Psoas muscle (tissue), 8 donors: Measurements from ENCODE around the gene TIMM29. TPM values are rescaled to one million over a fixed set of nuclear protein-coding genes. Genes with fewer than 3 reads are reported as not detected.

Experiments
- ATAC-seq, 4 donors: fragments of 200-7000 bp; cut with Tn5 transposase; one replicate each; pipeline ENCODE4 v1.9.1; 2020; ENCODE audit warnings: moderate library complexity in 3 of 4, mild to moderate bottlenecking in 2 of 4
- DNase-seq, 2 donors: peaks; one replicate each; pipeline ENCODE4 v3.0.0-alpha.2; 2020
- H3K27ac ChIP-seq: fragments of 200-600 bp; one replicate; pipeline ENCODE4 v1.8.0; 2022
- H3K27me3 ChIP-seq, 3 donors: fragments of 200-600 bp in 1 of 3; one replicate each; pipeline versions ENCODE4 v1.6.1 to v1.8.0; 2013 to 2022; ENCODE audit warnings: low read length in 2 of 3, mild to moderate bottlenecking in 2 of 3, moderate library complexity in 1 of 3; ENCODE audit not compliant: insufficient read depth in 3 of 3
- H3K36me3 ChIP-seq, 2 donors: fragments of 200-600 bp in 1 of 2; one replicate each; pipeline versions ENCODE4 v1.6.1 to v1.8.0; 2013 to 2022; ENCODE audit warnings: low read depth in 1 of 2, mild to moderate bottlenecking in 1 of 2, moderate library complexity in 1 of 2; ENCODE audit not compliant: insufficient read depth in 1 of 2
- H3K4me1 ChIP-seq: fragments of 200-600 bp; one replicate; pipeline ENCODE4 v1.8.0; 2022
- H3K4me3 ChIP-seq: fragments of 200-600 bp; one replicate; pipeline ENCODE4 v1.8.0; 2022; ENCODE audit warnings: mild to moderate bottlenecking
- H3K9me3 ChIP-seq: fragments of 200-600 bp; one replicate; pipeline ENCODE4 v1.8.0; 2022
- CTCF ChIP-seq: fragments of 200-600 bp; IDR thresholded peaks from one replicate; pipeline ENCODE4 v1.8.0; 2022; ENCODE audit warnings: antibody characterized with exemption
- WGBS, 3 donors: extraction: QIAGEN DNeasy Blood & Tissue Kit; methylation state at CpG; one replicate each; pipeline versions ENCODE4 v1.1.6 to v1.1.7; 2013; 5-methylcytosine and 5-hydroxymethylcytosine counted together
- intact Hi-C, 2 donors: fragments of 100-400 bp; cut with DNase I; formaldehyde crosslinking; loops; one replicate each; pipeline versions ENCODE4 v1.11.0 to v1.14.2; 2022
- polyA plus RNA-seq, 3 donors: library from polyadenylated mRNA; stranded (reverse); fragments of 200-250 nt; gene quantifications; one replicate each; pipeline ENCODE4 v1.2.3, GENCODE V29; 2013
- total RNA-seq, 4 donors: library from RNA; stranded (reverse); fragmentation: NEBNext Ultra II Directional in 2 of 4; extraction: Animal tissue kit (Norgen Biotek cat#: 25700) in 2 of 4; gene quantifications; one replicate each; pipeline versions ENCODE4 v1.2.1 to v1.2.4, GENCODE V29; 2021 to 2023
- donor health status: healthy with polysubstance abuse.
- donor health status: DM: no; HTN: no; CAD: no; lungs with moderate emphysema.
- donor health status: Bipolar disorder and iron deficiency.
- donor health status: healthy.
- donor health status: DM: yes; HTN: yes; CAD: no.
- donor health status: DM: no; HTN: no; CAD: no.
- donor health status: DM: no; HTN: no; CAD: no.
- donor health status: DM: yes; HTN: yes; CAD: no.

TIMM29 gene
- total and polyA plus RNA-seq, 7 donors, result 12.9 to 29.0 (median 18.3) TPM

- TF ChIP-seq CTCF, result no peak
- 58 to 69% (median 66%) methylated on average over 19 to 20 of the region's 20 CpGs for WGBS, 3 donors
- no peaks in the 10 kb centered on the region for H3K9me3 ChIP-seq
- H3K27ac ChIP-seq, result peak overlapping the region; percentile 71
- H3K36me3 ChIP-seq, result no peaks in the 10 kb centered on the region
- no peak overlapping the region for H3K4me3 ChIP-seq
- peaks cover 69% of the 10 kb centered on the region for H3K4me1 ChIP-seq
- ATAC-seq (no peak), DNase-seq (no peak)
- H3K27me3 ChIP-seq, result no peaks in the 10 kb centered on the region
- intact Hi-C loops, result no loop called here
Observed at GRCh38 chr19:10885201-10886169, 43.1 kb upstream of the TIMM29 start.

GRCh38 chr19:10887616-10888367 is 40.8 kb upstream of the TIMM29 start:
- H3K27me3 ChIP-seq, result no peaks in the 10 kb centered on the region
- 67 to 80% (median 71%) methylated on average over 9 of the region's 9 CpGs for WGBS, 3 donors
- ATAC-seq (peak in 2 of 4 donors; percentile 22 to 24), DNase-seq (no peak)
- H3K27ac ChIP-seq, result peak overlapping the region; percentile 64
- peaks cover 66% of the 10 kb centered on the region for H3K4me1 ChIP-seq
- H3K9me3 ChIP-seq, result no peaks in the 10 kb centered on the region
- H3K4me3 ChIP-seq, result no peak overlapping the region
- intact Hi-C loops, result no loop called here
- no peaks in the 10 kb centered on the region for H3K36me3 ChIP-seq
- TF ChIP-seq CTCF, result no peak

- Histone ChIP-seq H3K9me3 (no peaks in the 10 kb centered on the region), H3K27ac (peak overlapping the region; percentile 64), H3K4me3 (no peak overlapping the region), H3K27me3 (no peaks in the 10 kb centered on the region), H3K4me1 (peaks cover 71% of the 10 kb centered on the region), H3K36me3 (no peaks in the 10 kb centered on the region)
- no peak for DNase-seq
- WGBS, 3 donors, result 32 to 44% (median 33%) methylated on average over 13 of the region's 13 CpGs
- intact Hi-C loops, result no loop called here
- ATAC-seq, result no peak
- no peak for TF ChIP-seq CTCF
Observed at GRCh38 chr19:10888421-10888866, 40.2 kb upstream of the TIMM29 start.

- Histone ChIP-seq H3K27me3 (no peaks in the 10 kb centered on the region), H3K4me1 (peaks cover 73% of the 10 kb centered on the region), H3K36me3 (no peaks in the 10 kb centered on the region), H3K9me3 (no peaks in the 10 kb centered on the region), H3K4me3 (no peak overlapping the region), H3K27ac (peak overlapping the region; percentile 24)
- no peak for ATAC-seq
- intact Hi-C loops, result no loop called here
- WGBS, 3 donors, result 95 to 98% (median 97%) methylated on average over 4 of the region's 4 CpGs
- no peak for DNase-seq
- no peak for TF ChIP-seq CTCF
Observed at GRCh38 chr19:10889880-10890279, 38.7 kb upstream of the TIMM29 start.
